Esophagus muscularis mucosa (tissue), 3 donors: ENCODE data around the gene PCDHB7.
A peak's percentile ranks its signal among the peaks of the same experiment; 100 is the strongest.

ENCODE experiments used
- POLR2A ChIP-seq: fragments of 450-650 bp; IDR thresholded peaks from one replicate; pipeline ENCODE4 v1.6.1; 2017; ENCODE audit warnings: antibody characterized with exemption, moderate library complexity, mild to moderate bottlenecking, low read depth
- POLR2AphosphoS5 ChIP-seq, 2 donors: sonication (generic); formaldehyde crosslinking; IDR thresholded peaks; one replicate each; pipeline ENCODE4 v1.6.1; 2017; ENCODE audit warnings: antibody characterized with exemption in 2 of 2
- TF ChIP-seq, protein P1 (sequence below), 3 experiments: fragments of 200-600 bp in 2 of 3; fragments of 450-650 bp in 1 of 3; sonication (generic) in 2 of 3; IDR thresholded peaks; one replicate each; pipeline ENCODE4 v1.5.1; 2017 to 2019; ENCODE audit warnings: antibody characterized with exemption in 3 of 3, mild to moderate bottlenecking in 2 of 3, moderate library complexity in 1 of 3

GRCh38 chr5:141192110-141192725 lies 19.8 kb downstream of the PCDHB7 start, which contains the start of gene PCDHB10:
- TF ChIP-seq, protein P1, sequence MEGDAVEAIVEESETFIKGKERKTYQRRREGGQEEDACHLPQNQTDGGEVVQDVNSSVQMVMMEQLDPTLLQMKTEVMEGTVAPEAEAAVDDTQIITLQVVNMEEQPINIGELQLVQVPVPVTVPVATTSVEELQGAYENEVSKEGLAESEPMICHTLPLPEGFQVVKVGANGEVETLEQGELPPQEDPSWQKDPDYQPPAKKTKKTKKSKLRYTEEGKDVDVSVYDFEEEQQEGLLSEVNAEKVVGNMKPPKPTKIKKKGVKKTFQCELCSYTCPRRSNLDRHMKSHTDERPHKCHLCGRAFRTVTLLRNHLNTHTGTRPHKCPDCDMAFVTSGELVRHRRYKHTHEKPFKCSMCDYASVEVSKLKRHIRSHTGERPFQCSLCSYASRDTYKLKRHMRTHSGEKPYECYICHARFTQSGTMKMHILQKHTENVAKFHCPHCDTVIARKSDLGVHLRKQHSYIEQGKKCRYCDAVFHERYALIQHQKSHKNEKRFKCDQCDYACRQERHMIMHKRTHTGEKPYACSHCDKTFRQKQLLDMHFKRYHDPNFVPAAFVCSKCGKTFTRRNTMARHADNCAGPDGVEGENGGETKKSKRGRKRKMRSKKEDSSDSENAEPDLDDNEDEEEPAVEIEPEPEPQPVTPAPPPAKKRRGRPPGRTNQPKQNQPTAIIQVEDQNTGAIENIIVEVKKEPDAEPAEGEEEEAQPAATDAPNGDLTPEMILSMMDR (IDR thresholded peaks at IDR 0.05): peak in 2 of 3 experiments; percentile 26 to 43
- TF ChIP-seq POLR2A: no peak
- TF ChIP-seq POLR2AphosphoS5 (IDR thresholded peaks at IDR 0.05): no peak
